Activated CD4-positive, alpha-beta memory T cell treated with anti-CD3 and anti-CD28 coated beads for 36 hours (primary cell): Measurements from ENCODE around the gene KIAA0930. TPM values are rescaled to one million over a fixed set of nuclear protein-coding genes. Genes with fewer than 3 reads are reported as not detected.
"Not testable (repeated sequence)": the region's sequence is repeated elsewhere in the genome, so short reads cannot be mapped to it uniquely, and the experiment has no call there.

Source experiments
- CTCF ChIA-PET: fragments of 350-600 bp; sonication (Branson Sonifier 250); formaldehyde crosslinking; loops from one replicate; lab custom pipeline; 2021; ENCODE audit warnings: antibody characterized with exemption, inconsistent platforms; lab: Charles Lee
- POLR2A ChIA-PET: fragments of 350-600 bp; sonication (Branson Sonifier 250); formaldehyde crosslinking; loops from one replicate; lab custom pipeline; 2021; ENCODE audit warnings: antibody characterized with exemption; lab: Charles Lee
- DNase-seq: peaks from one replicate; pipeline ENCODE4 v3.0.0-alpha.2; 2020
- H3K27ac Mint-ChIP-seq: one replicate; pipeline ENCODE4 v1.8.0; 2021; ENCODE audit warnings: mixed read lengths
- H3K27me3 Mint-ChIP-seq: one replicate; pipeline ENCODE4 v1.8.0; 2021; ENCODE audit warnings: mixed read lengths
- H3K36me3 Mint-ChIP-seq: one replicate; pipeline ENCODE4 v1.8.0; 2021; ENCODE audit warnings: mixed read lengths
- H3K4me1 Mint-ChIP-seq: one replicate; pipeline ENCODE4 v1.8.0; 2021; ENCODE audit warnings: low read depth, mixed read lengths
- H3K4me3 Mint-ChIP-seq: one replicate; pipeline ENCODE4 v1.8.0; 2021; ENCODE audit warnings: mild to moderate bottlenecking, mixed read lengths
- H3K9me3 Mint-ChIP-seq: one replicate; pipeline ENCODE4 v1.8.0; 2021; ENCODE audit warnings: mixed read lengths
- intact Hi-C: fragments of 100-400 bp; cut with micrococcal nuclease; formaldehyde crosslinking; loops from one replicate; pipeline ENCODE4 v1.15.1; 2023
- total RNA-seq, 2 experiments: library from RNA; stranded (reverse); gene quantifications; one replicate each; pipeline ENCODE4 v1.2.3, GENCODE V29; 2021

The KIAA0930 gene
- total RNA-seq, 2 experiments from 2014 or later, result 31.1 to 31.9 TPM

GRCh38 chr22:45200230-45200629 is 40.5 kb downstream of the KIAA0930 start:
- Mint-ChIP-seq H3K4me1 (no peaks in the 10 kb centered on the region), H3K27ac (no peak overlapping the region), H3K4me3 (no peak overlapping the region), H3K27me3 (no peaks in the 10 kb centered on the region), H3K9me3 (no peaks in the 10 kb centered on the region), H3K36me3 (peaks cover 13% of the 10 kb centered on the region)
- DNase-seq, result no peak
- CTCF ChIA-PET, result no interaction called here
- POLR2A ChIA-PET, result no interaction called here
- intact Hi-C loops, result no loop called here

GRCh38 chr22:45199723-45200122 is 41.0 kb downstream of the KIAA0930 start:
- H3K4me1 Mint-ChIP-seq, result no peaks in the 10 kb centered on the region
- intact Hi-C loops, result no loop called here
- no peaks in the 10 kb centered on the region for H3K27me3 Mint-ChIP-seq
- POLR2A ChIA-PET, result no interaction called here
- no peak overlapping the region for H3K4me3 Mint-ChIP-seq
- CTCF ChIA-PET, result no interaction called here
- no peak overlapping the region for H3K27ac Mint-ChIP-seq
- no peaks in the 10 kb centered on the region for H3K9me3 Mint-ChIP-seq
- no peak for DNase-seq
- H3K36me3 Mint-ChIP-seq, result peaks cover 13% of the 10 kb centered on the region

- Mint-ChIP-seq H3K27me3 (no peaks in the 10 kb centered on the region), H3K9me3 (no peaks in the 10 kb centered on the region), H3K4me3 (no peak overlapping the region), H3K4me1 (no peaks in the 10 kb centered on the region), H3K36me3 (peaks cover 13% of the 10 kb centered on the region), H3K27ac (no peak overlapping the region)
- ChIA-PET POLR2A (no interaction called here), CTCF (no interaction called here)
- no peak for DNase-seq
- intact Hi-C loops, result no loop called here
Observed at GRCh38 chr22:45198463-45198795, 42.3 kb downstream of the KIAA0930 start.

- Mint-ChIP-seq H3K9me3 (no peaks in the 10 kb centered on the region), H3K36me3 (peaks cover 13% of the 10 kb centered on the region), H3K4me1 (no peaks in the 10 kb centered on the region), H3K4me3 (no peak overlapping the region), H3K27me3 (no peaks in the 10 kb centered on the region), H3K27ac (no peak overlapping the region)
- no peak for DNase-seq
- intact Hi-C loops, result no loop called here
- ChIA-PET POLR2A (no interaction called here), CTCF (no interaction called here)
Observed at GRCh38 chr22:45197606-45198462, 42.9 kb downstream of the KIAA0930 start.

- H3K4me3 Mint-ChIP-seq, result no peak overlapping the region
- CTCF ChIA-PET, result no interaction called here
- no peak overlapping the region for H3K27ac Mint-ChIP-seq
- POLR2A ChIA-PET, result no interaction called here
- H3K4me1 Mint-ChIP-seq, result no peaks in the 10 kb centered on the region
- H3K9me3 Mint-ChIP-seq, result no peaks in the 10 kb centered on the region
- DNase-seq, result no peak
- intact Hi-C loops, result no loop called here
- H3K36me3 Mint-ChIP-seq, result peaks cover 13% of the 10 kb centered on the region
- H3K27me3 Mint-ChIP-seq, result no peaks in the 10 kb centered on the region
Observed at GRCh38 chr22:45196926-45197605, 43.6 kb downstream of the KIAA0930 start.

- intact Hi-C loops, result no loop called here
- Mint-ChIP-seq H3K36me3 (peaks cover 12% of the 10 kb centered on the region), H3K9me3 (no peaks in the 10 kb centered on the region), H3K27ac (no peak overlapping the region), H3K4me1 (no peaks in the 10 kb centered on the region), H3K4me3 (no peak overlapping the region), H3K27me3 (no peaks in the 10 kb centered on the region)
- no peak for DNase-seq
- CTCF ChIA-PET, result no interaction called here
- POLR2A ChIA-PET, result no interaction called here
Observed at GRCh38 chr22:45196308-45196707, 44.4 kb downstream of the KIAA0930 start.

- Mint-ChIP-seq H3K4me1 (no peaks in the 10 kb centered on the region), H3K9me3 (no peaks in the 10 kb centered on the region), H3K27ac (no peak overlapping the region), H3K27me3 (no peaks in the 10 kb centered on the region), H3K4me3 (no peak overlapping the region), H3K36me3 (peaks cover 11% of the 10 kb centered on the region)
- ChIA-PET POLR2A (no interaction called here), CTCF (interaction anchor here (0.8 kb wide), 1 partner anchor 13 kb away, joined by 3 read pairs; no protein-coding TSS in a partner anchor)
- intact Hi-C loops, result no loop called here
- DNase-seq, result no peak
Observed at GRCh38 chr22:45195616-45196015, 45.1 kb downstream of the KIAA0930 start.

- ChIA-PET CTCF (no interaction called here), POLR2A (no interaction called here)
- H3K36me3 Mint-ChIP-seq, result peaks cover 7% of the 10 kb centered on the region
- no peaks in the 10 kb centered on the region for H3K9me3 Mint-ChIP-seq
- no peak for DNase-seq
- H3K4me1 Mint-ChIP-seq, result no peaks in the 10 kb centered on the region
- H3K4me3 Mint-ChIP-seq, result no peak overlapping the region
- H3K27ac Mint-ChIP-seq, result no peak overlapping the region
- no peaks in the 10 kb centered on the region for H3K27me3 Mint-ChIP-seq
- intact Hi-C loops, result no loop called here
Observed at GRCh38 chr22:45194686-45195085, 46.0 kb downstream of the KIAA0930 start.

GRCh38 chr22:45192701-45193187 is 48.0 kb downstream of the KIAA0930 start:
- no peak for DNase-seq
- CTCF ChIA-PET, result no interaction called here
- POLR2A ChIA-PET, result no interaction called here
- no peaks in the 10 kb centered on the region for H3K27me3 Mint-ChIP-seq
- no peak overlapping the region for H3K4me3 Mint-ChIP-seq
- intact Hi-C loops, result no loop called here
- no peaks in the 10 kb centered on the region for H3K9me3 Mint-ChIP-seq
- H3K36me3 Mint-ChIP-seq, result peaks cover 5% of the 10 kb centered on the region
- peaks cover 2% of the 10 kb centered on the region for H3K4me1 Mint-ChIP-seq
- no peak overlapping the region for H3K27ac Mint-ChIP-seq

GRCh38 chr22:45191746-45192145 is 48.9 kb downstream of the KIAA0930 start:
- H3K4me3 Mint-ChIP-seq, H3K4me1 Mint-ChIP-seq, DNase-seq, intact Hi-C loops, POLR2A ChIA-PET, H3K9me3 Mint-ChIP-seq, H3K27me3 Mint-ChIP-seq, H3K27ac Mint-ChIP-seq: not testable (repeated sequence)
- H3K36me3 Mint-ChIP-seq, result peaks cover 12% of the 10 kb centered on the region
- CTCF ChIA-PET, result interaction anchor here (0.7 kb wide), 1 partner anchor 17 kb away, joined by 3 read pairs; no protein-coding TSS in a partner anchor

GRCh38 chr22:45190202-45190872 is 50.4 kb downstream of the KIAA0930 start:
- peaks cover 16% of the 10 kb centered on the region for H3K36me3 Mint-ChIP-seq
- ChIA-PET CTCF (interaction anchor here (0.8 kb wide), 1 partner anchor 19 kb away, joined by 4 read pairs; no protein-coding TSS in a partner anchor), POLR2A (no interaction called here)
- no peaks in the 10 kb centered on the region for H3K9me3 Mint-ChIP-seq
- intact Hi-C loops, result no loop called here
- no peak overlapping the region for H3K4me3 Mint-ChIP-seq
- H3K4me1 Mint-ChIP-seq, result peaks cover 14% of the 10 kb centered on the region
- no peak overlapping the region for H3K27ac Mint-ChIP-seq
- DNase-seq, result no peak
- no peaks in the 10 kb centered on the region for H3K27me3 Mint-ChIP-seq

GRCh38 chr22:45188779-45189178 is 51.9 kb downstream of the KIAA0930 start:
- Mint-ChIP-seq H3K4me3 (no peak overlapping the region), H3K9me3 (no peaks in the 10 kb centered on the region), H3K27me3 (no peaks in the 10 kb centered on the region), H3K27ac (no peak overlapping the region), H3K36me3 (peaks cover 26% of the 10 kb centered on the region), H3K4me1 (peaks cover 17% of the 10 kb centered on the region)
- no peak for DNase-seq
- CTCF ChIA-PET, result no interaction called here
- POLR2A ChIA-PET, result no interaction called here
- intact Hi-C loops, result no loop called here
